Pons (tissue), 1 donor: ENCODE measurements around the gene NRAP.
"Not testable (repeated sequence)": the region's sequence is repeated elsewhere in the genome, so short reads cannot be mapped to it uniquely, and the experiment has no call there.

Source experiments
- DNase-seq: peaks from one replicate; pipeline ENCODE4 v3.0.0-alpha.2; 2016; ENCODE audit warnings: low spot score

Gene NRAP

GRCh38 chr10:113680190-113681111 lies 16.6 kb upstream of the NRAP start:
- peak; percentile 30 for DNase-seq

GRCh38 chr10:113679463-113680189 lies 15.8 kb upstream of the NRAP start, which contains the start of gene CASP7:
CASP7 (plus strand) TSS chr10:113679912; CDS start chr10:113697494, 17,582 bp downstream.
- peak; percentile 52 for DNase-seq

GRCh38 chr10:113666682-113667252 lies 2.9 kb upstream of the NRAP start:
- no peak for DNase-seq

GRCh38 chr10:113665806-113666354 lies 2.0 kb upstream of the NRAP start:
- DNase-seq: no peak

- DNase-seq: no peak
Measured at GRCh38 chr10:113665352-113665751, 1.5 kb upstream of the NRAP start.

DNA sequence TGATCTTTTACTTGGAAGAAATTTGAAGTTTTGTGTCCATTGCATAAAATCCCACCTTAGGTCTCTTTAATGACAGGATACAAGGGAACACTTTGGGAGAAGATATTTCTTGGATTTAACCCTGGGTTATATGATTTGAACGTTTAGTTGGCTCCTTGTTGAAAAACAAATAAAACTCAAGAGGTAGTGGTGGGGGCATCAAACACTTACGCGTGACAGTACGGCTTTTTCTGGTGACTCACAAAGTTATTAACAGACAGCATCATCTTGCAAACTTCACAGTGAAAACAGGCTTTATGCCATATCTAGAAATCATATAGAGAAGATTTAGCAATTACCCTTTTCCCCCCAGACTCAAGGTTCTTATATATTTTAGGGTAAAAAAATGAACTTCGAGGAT lies 699 bp downstream of the NRAP start:
- DNase-seq: no peak

GRCh38 chr10:113661332-113661731 lies 2.5 kb downstream of the NRAP start:
- no peak for DNase-seq

GRCh38 chr10:113657544-113657943 lies 6.3 kb downstream of the NRAP start:
- DNase-seq: no peak

DNA sequence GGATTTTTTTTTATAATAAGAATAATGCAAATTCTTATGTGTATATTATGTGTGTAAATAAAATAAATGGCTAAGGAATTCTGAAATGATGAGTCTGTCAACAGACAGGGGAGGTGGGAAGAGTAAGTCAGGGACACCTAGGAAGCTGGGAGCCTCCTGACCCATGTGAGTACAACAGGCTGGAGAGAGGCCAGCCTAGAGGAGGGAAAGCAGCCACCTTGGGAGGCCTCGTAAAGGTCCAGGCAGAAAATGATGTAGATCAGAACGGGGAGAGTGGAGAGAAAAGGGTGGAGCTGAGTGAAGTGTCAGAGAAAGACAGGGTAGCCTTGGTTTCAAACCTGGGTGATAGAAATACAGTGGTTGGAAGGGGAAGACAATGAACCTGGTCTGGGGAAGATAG lies 6.9 kb downstream of the NRAP start:
- no peak for DNase-seq

- DNase-seq: not testable (repeated sequence)
Measured at GRCh38 chr10:113652456-113652855, 11.4 kb downstream of the NRAP start.

DNA sequence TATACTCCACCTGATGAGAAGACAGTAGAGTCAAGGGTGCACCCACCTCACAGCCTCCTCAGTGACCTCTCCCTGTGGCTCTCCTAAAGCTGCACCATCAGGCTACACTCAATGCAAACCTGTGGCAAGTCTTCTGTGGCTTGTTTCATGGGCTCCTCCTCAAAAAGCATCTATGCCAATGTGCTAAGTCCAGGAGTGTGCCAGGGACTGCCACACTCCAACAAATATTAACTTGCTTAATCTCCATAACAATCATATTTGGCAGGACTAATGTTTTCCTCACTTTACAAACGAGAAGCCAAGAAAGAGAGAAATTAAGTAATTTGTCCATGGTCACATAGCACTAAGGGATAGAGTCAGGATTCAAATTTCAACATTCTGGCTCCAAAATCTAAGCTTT lies 11.9 kb downstream of the NRAP start:
- DNase-seq: no peak

- DNase-seq: no peak
Measured at GRCh38 chr10:113651021-113651420, 12.8 kb downstream of the NRAP start.

DNA sequence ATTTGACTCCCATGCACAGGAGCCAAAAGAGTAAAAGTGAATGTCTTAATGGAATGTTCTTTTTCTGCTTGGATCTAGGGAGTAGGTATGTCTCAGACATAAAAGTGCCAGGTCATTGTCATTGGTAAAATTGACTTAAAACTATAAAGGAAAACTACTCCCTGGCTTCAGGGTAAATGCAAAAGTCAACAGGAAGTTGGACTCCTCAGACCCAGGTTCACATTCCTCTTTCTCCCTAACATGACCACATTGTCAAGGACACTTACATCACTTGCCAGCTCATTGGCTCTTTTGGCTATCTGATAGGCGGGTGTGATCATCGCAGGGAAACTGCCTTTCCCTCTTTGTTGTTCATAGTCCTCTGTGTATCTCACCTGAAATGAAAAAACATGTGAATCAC lies 13.7 kb downstream of the NRAP start:
- DNase-seq: no peak

GRCh38 chr10:113648478-113648877 lies 15.4 kb downstream of the NRAP start:
- DNase-seq: no peak

DNA sequence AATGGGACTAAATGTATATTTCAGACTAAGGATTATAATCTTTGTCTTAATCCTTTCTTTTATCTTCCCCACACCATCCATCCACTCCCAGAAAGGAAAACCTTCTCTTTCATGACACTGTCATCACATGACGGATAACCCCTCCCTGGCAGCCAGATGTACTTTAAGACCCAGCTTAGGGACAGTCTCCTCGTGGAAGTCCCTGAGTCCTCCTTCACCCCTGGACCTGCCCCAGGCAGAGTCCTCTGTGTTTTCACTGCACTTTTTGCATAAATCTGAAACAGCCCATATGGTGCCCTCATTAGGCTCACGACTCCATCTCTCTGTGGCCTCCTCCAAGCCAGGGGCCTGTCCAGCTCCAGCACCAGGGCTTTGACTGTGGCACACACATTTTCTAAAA lies 16.0 kb downstream of the NRAP start:
- DNase-seq: no peak

GRCh38 chr10:113646336-113647201 lies 17.3 kb downstream of the NRAP start:
- DNase-seq: peak; percentile 46

DNA sequence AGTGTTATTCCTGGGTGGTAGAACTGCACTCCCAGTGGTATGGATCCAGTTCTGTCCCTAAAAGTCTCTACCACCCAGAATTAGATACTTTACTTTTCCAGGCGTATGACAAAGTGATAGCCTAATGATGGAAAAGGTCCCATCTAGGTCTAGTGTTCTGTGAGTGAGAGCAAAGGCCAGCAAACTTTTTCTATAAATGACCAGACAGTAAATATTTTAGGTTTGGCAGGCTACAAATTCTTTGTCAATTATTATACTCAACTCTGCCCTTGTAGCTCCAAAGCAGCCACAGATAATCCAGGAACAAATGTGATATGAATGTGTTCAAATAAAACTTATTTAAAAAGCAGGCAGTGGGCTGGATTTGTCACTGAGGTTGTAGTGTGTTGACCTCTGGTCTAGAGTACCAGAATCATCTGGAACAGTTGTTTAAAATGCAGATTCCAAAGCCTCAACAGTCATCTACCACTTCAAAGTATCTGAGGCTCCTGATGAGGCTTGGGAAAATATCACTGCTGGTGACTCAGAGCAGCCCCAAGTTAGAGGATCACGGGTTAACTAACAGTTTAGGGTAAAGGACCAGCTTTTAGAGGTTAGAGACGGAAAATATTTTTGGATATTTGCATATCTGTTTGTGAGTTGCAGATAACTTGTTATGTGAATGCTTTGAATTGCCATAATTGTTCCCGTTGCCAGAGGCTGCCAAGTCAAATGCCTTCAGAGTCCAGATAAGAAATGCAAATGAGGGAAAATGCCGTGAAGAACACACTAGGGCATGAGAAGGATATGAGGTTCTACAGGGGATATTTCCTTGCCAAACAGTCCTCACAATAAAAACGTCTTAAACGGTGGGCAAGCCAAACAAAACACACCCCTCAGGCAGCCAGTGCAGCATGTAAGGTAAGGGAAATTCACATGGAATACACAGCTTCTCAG lies 19.4 kb downstream of the NRAP start:
- no peak for DNase-seq

DNA sequence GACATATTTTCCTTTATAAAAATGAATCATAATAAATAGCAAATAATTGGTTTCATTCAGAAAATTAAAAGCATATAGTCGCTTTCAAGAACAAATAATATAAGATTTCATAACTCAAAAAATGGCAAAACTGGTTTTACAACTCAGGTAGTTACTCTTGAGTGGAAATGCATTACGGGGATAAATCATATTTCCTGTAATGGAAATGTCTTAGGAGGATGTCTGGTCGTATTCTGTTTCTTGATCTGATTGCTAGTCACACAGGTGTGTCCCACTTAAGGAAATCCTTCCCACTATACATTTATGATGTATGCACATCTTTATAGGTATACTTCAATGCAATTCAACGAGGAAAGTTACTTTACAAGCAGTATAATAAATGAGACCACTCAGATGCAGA lies 20.7 kb downstream of the NRAP start:
- no peak for DNase-seq

DNA sequence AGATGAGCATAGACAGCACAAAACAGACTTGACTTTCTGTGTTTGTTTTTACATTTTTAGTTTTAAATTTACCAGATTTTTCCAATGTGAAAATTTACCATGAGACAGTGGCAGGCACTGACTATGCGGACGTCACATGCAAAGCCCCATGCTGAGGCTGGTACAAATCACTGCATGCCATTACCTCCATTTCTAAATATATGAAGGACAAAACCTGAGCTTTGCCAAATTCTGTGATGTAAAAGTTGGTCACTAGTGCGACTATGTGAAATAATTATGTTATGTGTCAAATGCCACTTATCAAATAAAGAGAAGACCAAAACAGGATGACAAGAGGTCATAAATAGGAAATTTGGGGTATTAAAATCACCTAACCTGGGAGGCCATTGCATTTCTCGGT lies 22.1 kb downstream of the NRAP start:
- DNase-seq: no peak

DNA sequence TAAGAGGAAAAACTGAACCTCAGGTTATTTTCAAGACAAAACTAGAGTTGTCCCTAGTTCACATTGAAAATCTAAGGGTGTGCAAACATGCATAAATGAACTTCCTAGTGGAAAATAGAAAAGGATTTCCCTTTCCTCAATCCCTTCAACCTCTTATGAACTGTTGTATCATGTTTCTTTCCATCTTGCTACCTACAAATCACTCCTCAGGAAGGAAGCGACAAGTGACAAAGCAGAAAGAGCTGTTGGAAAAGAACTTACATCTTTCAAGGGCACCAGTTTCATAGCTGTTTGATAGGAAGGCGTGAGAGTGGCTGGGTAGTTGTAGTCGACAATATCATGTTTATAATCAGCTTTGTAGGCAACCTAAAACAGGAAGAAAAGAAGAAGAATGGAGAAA lies 23.9 kb downstream of the NRAP start:
- no peak for DNase-seq
